NCI-H2107 treated with DMSO at 0.1 percent for 48 hours (cell line): ENCODE data around the gene CDK4.
A peak's percentile ranks its signal among the peaks of the same experiment; 100 is the strongest.

Experiments
- DNase-seq: peaks from one replicate; lab custom pipeline; 2025; ENCODE audit not compliant: unreplicated experiment; lab: John Stamatoyannopoulos, UW

The CDK4 gene

DNA sequence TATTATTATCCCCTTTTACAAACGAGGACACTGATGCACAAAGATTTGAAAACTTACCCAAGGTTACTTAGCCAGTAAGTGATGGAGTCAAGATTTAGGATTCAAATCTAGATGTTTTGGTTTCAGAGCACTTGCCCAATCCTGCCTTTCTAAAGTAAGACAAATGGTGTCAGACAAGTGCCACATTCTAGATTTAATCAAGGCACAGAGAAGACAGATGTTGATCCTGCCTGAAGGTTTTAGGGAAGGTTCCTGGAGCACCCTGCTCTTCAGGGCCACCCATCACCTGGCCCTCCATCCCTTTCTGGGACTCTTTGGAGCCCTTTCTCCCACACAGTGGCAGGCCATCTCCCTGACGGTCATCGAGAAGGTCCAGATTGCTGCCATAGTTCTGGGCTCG, 5.7 kb upstream of the CDK4 start:
- no peak for DNase-seq

DNA sequence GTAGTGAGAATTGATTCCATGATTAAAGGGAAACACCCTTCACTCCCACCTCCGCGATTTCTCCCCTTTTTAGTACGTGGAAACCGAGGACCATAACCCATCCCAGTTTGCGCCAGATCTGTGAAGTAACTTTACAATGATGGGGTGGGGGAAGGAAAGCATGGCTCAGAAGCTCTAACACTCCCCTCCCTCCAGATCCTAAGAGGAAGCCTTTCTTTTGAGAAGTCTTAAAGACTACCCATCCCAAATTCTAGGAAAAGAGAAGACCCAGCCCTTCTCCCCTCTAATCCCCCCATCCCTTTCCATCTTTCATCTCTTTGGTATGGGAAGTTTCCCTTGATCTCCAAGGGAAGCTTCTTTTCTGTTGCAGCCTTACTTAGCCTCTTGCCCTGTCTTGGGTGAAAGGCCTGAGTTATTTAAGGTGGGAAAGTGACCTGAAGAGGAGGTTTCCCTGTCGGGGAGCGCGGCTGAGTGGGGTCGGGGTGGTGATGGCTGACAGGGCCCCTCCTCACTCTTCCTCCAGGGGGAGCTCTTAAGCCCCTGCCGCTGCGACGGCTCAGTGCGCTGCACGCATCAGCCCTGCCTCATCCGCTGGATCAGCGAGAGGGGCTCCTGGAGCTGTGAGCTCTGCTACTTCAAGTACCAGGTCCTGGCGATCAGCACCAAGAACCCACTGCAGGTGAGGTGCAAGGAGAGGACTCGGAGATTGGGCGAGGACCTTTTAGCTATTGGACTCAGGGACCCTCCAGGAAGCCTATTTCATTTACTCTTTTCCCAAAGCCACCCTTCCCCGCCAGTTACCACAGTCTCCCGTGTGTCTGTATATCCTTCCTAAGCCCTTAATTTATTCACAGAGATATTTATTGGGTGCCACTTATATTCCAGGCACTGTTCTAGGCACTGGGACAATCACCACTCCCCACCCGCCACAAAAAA, 4.6 kb upstream of the CDK4 start:
- DNase-seq = no peak

- no peak for DNase-seq
Measured at GRCh38 chr12:57755454-57756372, 3.6 kb upstream of the CDK4 start.

GRCh38 chr12:57755194-57755453, 3.0 kb upstream of the CDK4 start:
- no peak for DNase-seq

GRCh38 chr12:57754411-57755193, 2.5 kb upstream of the CDK4 start, which contains the start of gene MARCHF9:
Gene MARCHF9 (plus strand): TSS chr12:57755103. CDS start chr12:57755529, 426 bp downstream.
- DNase-seq = peak; percentile 90

DNA sequence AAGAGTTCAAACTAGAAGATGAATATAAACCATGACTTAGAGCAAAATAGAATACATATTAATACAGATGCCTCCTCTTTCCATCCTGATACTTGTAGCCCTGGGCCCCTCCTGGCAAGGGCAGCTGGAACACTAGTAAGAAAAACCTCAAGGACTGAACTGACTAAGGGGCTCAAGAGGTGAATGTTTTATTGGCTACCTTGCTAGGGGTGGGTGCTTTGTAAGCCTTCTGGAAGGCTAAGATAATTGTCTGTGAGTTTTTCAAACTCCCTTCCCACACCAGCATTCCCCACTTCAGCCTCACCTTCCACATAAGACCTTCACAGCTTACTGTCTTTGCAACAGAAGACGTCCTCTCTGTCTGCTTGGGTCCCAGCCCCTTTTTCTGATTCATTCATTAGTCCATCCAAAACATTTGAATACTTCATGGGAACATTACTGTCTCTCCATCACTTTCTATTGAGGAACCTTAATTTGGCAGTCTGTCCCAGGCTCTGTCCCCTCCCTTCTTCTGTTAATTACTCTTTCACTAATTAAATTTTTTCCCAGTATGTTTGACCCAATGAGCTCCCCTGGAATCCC, 1.7 kb upstream of the CDK4 start:
- no peak for DNase-seq

DNA sequence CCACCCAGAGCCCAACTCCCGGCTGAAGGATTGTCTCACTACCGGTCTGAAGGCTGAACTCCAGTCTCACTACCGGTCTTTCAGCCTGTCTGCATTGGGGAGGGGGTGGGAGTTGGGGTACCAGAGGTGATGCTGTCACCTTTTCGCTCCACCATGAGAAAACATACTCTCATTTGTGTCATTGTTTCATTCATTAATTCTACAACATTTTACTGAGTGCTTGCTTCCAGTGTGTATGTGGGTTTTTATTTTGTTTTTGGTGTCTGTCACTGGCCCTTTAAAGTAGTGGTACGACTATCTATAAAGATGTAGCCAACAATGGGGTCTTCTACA, 524 bp upstream of the CDK4 start:
- no peak for DNase-seq

DNA sequence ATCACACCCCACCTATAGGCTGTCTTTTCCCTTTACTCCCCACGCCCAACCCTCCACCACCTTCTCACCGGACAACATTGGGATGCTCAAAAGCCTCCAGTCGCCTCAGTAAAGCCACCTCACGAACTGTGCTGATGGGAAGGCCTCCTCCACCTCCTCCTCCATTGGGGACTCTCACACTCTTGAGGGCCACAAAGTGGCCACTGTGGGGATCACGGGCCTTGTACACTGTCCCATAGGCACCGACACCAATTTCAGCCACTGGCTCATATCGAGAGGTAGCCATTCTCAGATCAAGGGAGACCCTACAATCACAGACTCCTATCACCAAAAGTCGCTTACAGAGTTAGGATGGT, 700 bp downstream of the CDK4 start:
- no peak for DNase-seq

DNA sequence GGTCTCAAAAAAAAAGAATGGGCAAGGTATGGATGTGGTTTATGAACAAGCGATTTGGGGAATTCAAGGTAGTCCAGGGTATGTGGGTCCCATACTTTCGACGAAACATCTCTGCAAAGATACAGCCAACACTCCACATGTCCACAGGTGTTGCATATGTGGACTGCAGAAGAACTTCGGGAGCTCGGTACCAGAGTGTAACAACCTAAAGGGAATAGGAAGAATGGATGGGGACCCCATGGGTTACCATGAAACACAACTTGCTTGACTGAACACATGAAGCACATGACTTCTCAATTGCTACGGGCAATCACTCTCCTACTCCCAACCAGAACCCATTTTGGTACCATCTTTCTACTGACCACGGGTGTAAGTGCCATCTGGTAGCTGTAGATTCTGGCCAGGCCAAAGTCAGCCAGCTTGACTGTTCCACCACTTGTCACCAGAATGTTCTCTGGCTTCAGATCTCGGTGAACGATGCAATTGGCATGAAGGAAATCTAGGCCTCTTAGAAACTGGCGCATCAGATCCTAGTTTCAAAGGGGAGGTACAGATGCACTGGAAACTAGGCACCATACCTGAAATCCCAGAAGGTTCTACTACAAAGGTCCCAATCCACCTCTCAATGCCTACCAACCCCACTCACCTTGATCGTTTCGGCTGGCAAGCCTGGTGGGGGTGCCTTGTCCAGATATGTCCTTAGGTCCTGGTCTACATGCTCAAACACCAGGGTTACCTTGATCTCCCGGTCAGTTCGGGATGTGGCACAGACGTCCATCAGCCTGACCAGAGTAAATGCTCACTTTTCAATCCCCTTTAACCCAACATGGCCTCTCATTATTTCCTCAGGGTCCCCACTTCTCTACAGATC, 1.3 kb downstream of the CDK4 start:
- no peak for DNase-seq

GRCh38 chr12:57749061-57749460, 3.0 kb downstream of the CDK4 start:
- DNase-seq = no peak

DNA sequence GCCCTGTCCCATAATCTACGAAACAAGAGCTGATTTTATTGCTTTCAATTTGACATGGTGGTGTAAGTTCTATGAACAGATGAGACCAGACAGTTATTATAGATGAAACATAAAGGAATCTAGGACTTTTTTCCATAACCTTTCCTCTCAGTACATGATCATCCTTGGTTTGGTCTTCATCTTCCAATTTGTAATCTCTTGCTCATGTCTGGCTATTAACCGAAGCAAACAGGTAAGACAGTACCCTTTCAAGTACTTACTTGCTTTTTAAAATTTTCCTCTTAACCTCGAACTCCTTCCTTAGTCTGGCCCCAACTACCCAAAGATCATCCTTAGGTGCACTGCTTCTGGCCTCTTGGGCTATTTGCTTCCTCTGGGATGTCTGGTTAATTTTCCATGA, 6.1 kb downstream of the CDK4 start:
- DNase-seq = no peak

- no peak for DNase-seq
Measured at GRCh38 chr12:57745485-57745881, 6.6 kb downstream of the CDK4 start.

DNA sequence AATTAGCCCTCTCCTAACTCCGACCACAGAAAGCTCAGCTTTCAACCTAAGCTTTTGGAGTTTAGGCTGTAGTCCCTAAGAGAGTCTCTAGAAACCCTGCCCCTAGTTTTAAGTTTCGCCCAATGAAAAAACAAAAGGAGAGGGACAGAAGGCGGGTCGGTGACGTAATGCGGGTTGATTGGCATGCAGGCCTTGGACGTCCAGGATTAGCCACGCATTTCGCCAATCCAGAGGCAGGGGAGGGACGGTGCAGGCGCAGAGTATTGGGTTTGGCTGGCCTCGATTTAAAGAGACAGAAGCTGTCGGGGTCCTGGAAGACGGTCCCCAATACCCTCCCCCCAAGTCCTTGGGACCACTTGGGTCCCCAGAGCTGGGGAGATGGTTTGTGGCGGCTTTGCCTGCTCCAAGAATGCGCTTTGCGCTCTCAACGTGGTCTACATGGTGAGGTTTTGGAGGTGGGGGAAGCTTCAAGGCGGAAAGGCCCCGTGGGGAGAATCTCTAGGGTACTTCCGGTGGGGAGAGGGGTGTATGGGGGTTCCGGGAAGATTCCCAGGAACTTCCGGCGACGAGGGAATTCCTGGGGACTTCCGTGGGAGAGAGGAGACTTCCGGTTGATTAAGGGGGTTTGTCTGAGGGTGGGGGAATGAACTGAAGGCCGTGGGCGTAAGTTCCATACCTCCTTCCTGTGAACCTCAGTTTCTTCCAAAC, 7.2 kb downstream of the CDK4 start, which contains the start of gene TSPAN31:
TSPAN31 (plus strand) TSS at position 263 of the 708 bp plus-strand sequence; CDS start at position 379, 116 bp downstream.
- peak; percentile 99 for DNase-seq

- DNase-seq = no peak
Measured at GRCh38 chr12:57744194-57744776, 7.8 kb downstream of the CDK4 start.

DNA sequence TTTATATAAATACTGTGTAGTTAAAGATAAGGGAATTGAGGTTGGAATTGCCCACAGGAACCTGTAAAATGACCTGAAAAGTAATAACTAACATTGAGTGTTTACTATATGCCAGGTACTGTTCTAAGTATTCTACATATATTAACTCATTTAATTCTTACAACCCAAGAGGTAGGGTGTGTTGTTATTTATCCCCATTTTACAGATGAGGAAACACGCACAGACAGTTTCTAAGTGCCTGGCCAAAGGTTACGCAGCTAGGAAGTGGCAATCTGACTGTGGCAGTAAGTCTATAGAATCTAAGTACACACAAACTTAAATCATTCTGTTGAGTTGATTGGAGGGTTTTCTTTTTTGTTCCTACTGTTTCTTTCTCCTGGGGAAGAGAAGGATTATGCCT, 8.3 kb downstream of the CDK4 start:
- DNase-seq = no peak

GRCh38 chr12:57741844-57742738, 10.0 kb downstream of the CDK4 start:
- no peak for DNase-seq

DNA sequence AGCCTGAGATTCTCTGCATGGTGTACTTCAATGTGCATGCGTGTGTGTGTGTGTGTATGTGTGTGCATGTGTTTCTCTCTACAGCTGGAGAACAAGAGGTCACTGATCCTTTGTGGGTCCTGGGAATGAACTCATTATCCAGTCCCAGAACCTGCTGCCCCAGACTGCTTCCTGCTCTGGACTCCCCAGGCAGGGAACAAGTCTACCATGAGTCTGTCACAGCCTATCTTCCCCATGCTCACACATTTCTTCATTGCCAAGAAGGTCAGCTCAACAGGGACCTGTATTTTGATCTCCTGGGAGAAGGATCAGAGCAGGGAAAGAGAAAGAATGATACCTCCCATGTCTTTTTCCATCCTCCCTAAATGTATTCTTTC, 10.7 kb downstream of the CDK4 start:
- DNase-seq = no peak
